GM12878 (cell line): ENCODE data around the gene APOH. TPM values are rescaled to one million over a fixed set of nuclear protein-coding genes. Genes with fewer than 3 reads are reported as not detected.

Experiments
- ATAC-seq: fragments of 200-7000 bp; cut with Tn5 transposase; 3 replicates; pipeline ENCODE4 v1.9.1; 2020; ENCODE audit warnings: mild to moderate bottlenecking, moderate library complexity
- BruUV-seq: library from RNA; stranded (reverse); fragments of 400-500 nt; replicated peaks from 2 replicates; lab custom pipeline; 2021; lab: Mats Ljungman, UMichigan
- CTCF ChIA-PET: fragments of 300-600 bp; sonication (Branson Sonifier 250); formaldehyde crosslinking; extraction: SDS; loops from one replicate; lab custom pipeline; 2021; ENCODE audit warnings: inconsistent platforms; lab: Yijun Ruan, JAX
- POLR2A ChIA-PET: fragments of 350-600 bp; formaldehyde crosslinking; extraction: SDS; loops from one replicate; lab custom pipeline; 2021; ENCODE audit warnings: inconsistent platforms; lab: Charles Lee
- RAD21 ChIA-PET: fragments of 300-600 bp; sonication (Branson Sonifier 250); formaldehyde crosslinking; loops from one replicate; lab custom pipeline; 2023; ENCODE audit warnings: antibody characterized with exemption; ENCODE audit not compliant: unreplicated experiment; lab: Charles Lee
- SMC1A ChIA-PET: fragments of 300-600 bp; sonication (Branson Sonifier 250); formaldehyde crosslinking; loops from one replicate; lab custom pipeline; 2023; ENCODE audit not compliant: unreplicated experiment, uncharacterized antibody; lab: Charles Lee
- DNase-seq: peaks from one replicate; pipeline ENCODE4 v3.0.0-alpha.2; 2011; ENCODE audit warnings: low read depth, low spot score
- FAIRE-seq: peaks from 3 replicates; lab custom pipeline; 2011; peaks lifted over from hg19 to GRCh38; lab: Jason Lieb, UNC
- H2AFZ ChIP-seq: 2 replicates; pipeline ENCODE4 v1.6.0; 2011; ENCODE audit warnings: low read depth, low read length, control low read depth; ENCODE audit not compliant: control insufficient read depth
- H3K27ac ChIP-seq: 2 replicates; pipeline ENCODE4 v1.5.1; 2011; ENCODE audit warnings: control low read depth; ENCODE audit not compliant: control insufficient read depth, insufficient read depth
- H3K27me3 ChIP-seq, 2 experiments: replicated peaks in 1 of 2; 2 replicates each; pipeline versions ENCODE4 v1.6.0 to v1.6.1; 2011; ENCODE audit warnings: low read length in 1 of 2; ENCODE audit not compliant: control insufficient read depth in 2 of 2, insufficient read depth in 2 of 2
- H3K36me3 ChIP-seq, 2 experiments: 2 replicates each; pipeline ENCODE4 v1.5.1; 2011; ENCODE audit warnings: low read length in 1 of 2; ENCODE audit not compliant: control insufficient read depth in 2 of 2, insufficient read depth in 2 of 2
- H3K4me1 ChIP-seq: 2 replicates; pipeline ENCODE4 v1.6.1; 2011; ENCODE audit warnings: mild to moderate bottlenecking, low read length, moderate library complexity, mixed read lengths; ENCODE audit not compliant: control insufficient read depth, insufficient read depth
- H3K4me2 ChIP-seq: 2 replicates; pipeline ENCODE4 v1.6.0; 2011; ENCODE audit warnings: control low read depth; ENCODE audit not compliant: control insufficient read depth, insufficient read depth
- H3K4me3 ChIP-seq: fragments of 200-600 bp; sonication (generic); 2 replicates; pipeline ENCODE4 v1.5.1; 2016
- H3K79me2 ChIP-seq: 2 replicates; pipeline ENCODE4 v1.6.0; 2011; ENCODE audit warnings: low read length; ENCODE audit not compliant: control insufficient read depth, insufficient read depth
- H3K9ac ChIP-seq: 2 replicates; pipeline ENCODE4 v1.8.0; 2011; ENCODE audit warnings: low read length, control low read depth, mixed read lengths; ENCODE audit not compliant: control insufficient read depth, insufficient read depth
- H3K9me3 ChIP-seq: replicated peaks from 3 replicates; pipeline ENCODE4 v1.5.1; 2011; ENCODE audit warnings: mild to moderate bottlenecking, low read length; ENCODE audit not compliant: control insufficient read depth, insufficient read depth
- H4K20me1 ChIP-seq: 2 replicates; pipeline ENCODE4 v1.6.0; 2011; ENCODE audit not compliant: control insufficient read depth, insufficient read depth
- BMI1 ChIP-seq: fragments of 450-650 bp; IDR thresholded peaks from 2 replicates; pipeline ENCODE4 v1.6.1; 2016; ENCODE audit warnings: mild to moderate bottlenecking, moderate library complexity, borderline replicate concordance
- DPF2 ChIP-seq: fragments of 450-650 bp; IDR thresholded peaks from 2 replicates; pipeline ENCODE4 v1.6.1; 2017; ENCODE audit warnings: mild to moderate bottlenecking
- ESRRA ChIP-seq: IDR thresholded peaks from 2 replicates; pipeline ENCODE4 v1.6.1; 2012; ENCODE audit warnings: mild to moderate bottlenecking, low read length, improper control_type of control experiment
- KDM1A ChIP-seq: fragments of 200-600 bp; sonication (generic); IDR thresholded peaks from 2 replicates; pipeline ENCODE4 v1.6.1; 2016; ENCODE audit warnings: borderline replicate concordance
- KLF5 ChIP-seq: fragments of 450-650 bp; IDR thresholded peaks from 2 replicates; pipeline ENCODE4 v1.6.1; 2014; ENCODE audit warnings: mild to moderate bottlenecking; ENCODE audit not compliant: partially characterized antibody
- MLLT1 ChIP-seq: fragments of 450-650 bp; IDR thresholded peaks from 2 replicates; pipeline ENCODE4 v1.6.1; 2016; ENCODE audit warnings: mild to moderate bottlenecking
- NR2C2 ChIP-seq: IDR thresholded peaks from 2 replicates; pipeline ENCODE4 v1.6.1; 2011; ENCODE audit warnings: borderline replicate concordance, low read depth; ENCODE audit not compliant: control insufficient read depth, insufficient read length
- RUNX3 ChIP-seq: IDR thresholded peaks from 2 replicates; pipeline ENCODE4 v1.6.1; 2012; ENCODE audit warnings: low read length, inconsistent platforms
- SUZ12 ChIP-seq: fragments of 200-600 bp; sonication (generic); IDR thresholded peaks from one replicate; pipeline ENCODE4 v1.6.1; 2018; ENCODE audit warnings: antibody characterized with exemption, mild to moderate bottlenecking; ENCODE audit not compliant: unreplicated experiment
- WRNIP1 ChIP-seq: IDR thresholded peaks from 2 replicates; pipeline ENCODE4 v1.6.1; 2011; ENCODE audit warnings: low read depth, low read length, improper control_type of control experiment, borderline replicate concordance
- YY1 ChIP-seq: IDR thresholded peaks from 2 replicates; pipeline ENCODE4 v1.6.1; 2011; ENCODE audit warnings: low read depth, mild to moderate bottlenecking, low read length
- ZBTB11 ChIP-seq: fragments of 450-650 bp; formaldehyde crosslinking; IDR thresholded peaks from 2 replicates; pipeline ENCODE4 v1.5.0; 2022; ENCODE audit warnings: mild to moderate bottlenecking, missing genetic modification characterization
- WGBS: methylation state at CpG from one replicate; pipeline ENCODE4 v1.1.6; 2016; ENCODE audit warnings: low lambda C conversion rate; ENCODE audit not compliant: insufficient replicate concordance, insufficient coverage; ENCODE audit errors: missing lambda C conversion rate; 5-methylcytosine and 5-hydroxymethylcytosine counted together
- in situ Hi-C: fragments of 300-500 bp; cut with MboI; formaldehyde crosslinking; loops from 9 replicates; pipeline ENCODE4 v1.14.3; 2018; ENCODE audit warnings: mixed read lengths
- intact Hi-C: fragments of 100-400 bp; cut with micrococcal nuclease; formaldehyde crosslinking; loops from one replicate; pipeline ENCODE4 v1.14.2; 2022; ENCODE audit not compliant: unreplicated experiment
- polyA plus RNA-seq, 11 experiments: library from polyadenylated mRNA; depleted of rRNA in 4 of 11; unstranded in 6 of 11; stranded (reverse) in 5 of 11; fragments of >200 nt; fragmentation: Nextera tagmentation in 4 of 11; fragmentation: Illumina TruSeq in 1 of 11; extraction: Ambion mirVana in 4 of 11; extraction: Trizol in 1 of 11; gene quantifications; 1 replicate in 1 of 11; 2 replicates in 10 of 11; pipeline versions ENCODE4 v1.2.1 to v1.2.3, GENCODE V29; 2011 to 2016; ENCODE audit warnings: inconsistent platforms in 2 of 11, missing spikeins in 2 of 11, low read depth in 1 of 11
- total RNA-seq, 4 experiments: library from RNA; depleted of rRNA in 3 of 4; stranded (reverse); fragments of >200 nt in 3 of 4; fragmentation: Illumina TruSeq in 1 of 4; extraction: Trizol in 1 of 4; gene quantifications; 2 replicates each; pipeline versions ENCODE4 v1.2.1 to v1.2.3, GENCODE V29; 2013 to 2021

Gene APOH
- total and polyA plus RNA-seq, 10 of the 15 experiments (the other 5 are each of a cell fraction or from before 2014, with no cell fraction given): 1.8 TPM; not detected in 9

- H3K79me2 ChIP-seq: no peaks in the 10 kb centered on the region
- WGBS: 1% methylated on average over 4 of the region's 4 CpGs
- ChIA-PET RAD21 (no interaction called here), CTCF (no interaction called here), POLR2A (no interaction called here), SMC1A (no interaction called here)
- DNase-seq (no peak), FAIRE-seq (no peak), ATAC-seq (no peak)
- intact Hi-C loops (no loop called here), in situ Hi-C loops (no loop called here)
- no peak for TF ChIP-seq SUZ12
- TF ChIP-seq MLLT1: no peak
- TF ChIP-seq DPF2: no peak
- no peaks in the 10 kb centered on the region for H3K4me1 ChIP-seq
- H4K20me1 ChIP-seq: no peaks in the 10 kb centered on the region
- H3K27ac ChIP-seq: no peak overlapping the region
- H3K36me3 ChIP-seq: no peaks in the 10 kb centered on the region
- no peak overlapping the region for H3K4me2 ChIP-seq
- 0 out of 4 replicates have a peak, but pooled peaks cover 0 to 2% of the 10 kb centered on the region in 2 experiments for H3K27me3 ChIP-seq
- H3K9ac ChIP-seq: no peak overlapping the region
- H2AFZ ChIP-seq: no peak overlapping the region
- no peak overlapping the region for H3K4me3 ChIP-seq
- H3K9me3 ChIP-seq: no peaks in the 10 kb centered on the region
- BruUV-seq: no TSS peak
Observed at GRCh38 chr17:66227212-66228045, 1.8 kb downstream of the APOH start.

GRCh38 chr17:66222798-66223350, 6.3 kb downstream of the APOH start:
- SMC1A ChIA-PET: no interaction called here
- ATAC-seq: no peak
- no peak overlapping the region for H3K4me3 ChIP-seq
- no peak for TF ChIP-seq NR2C2
- no peak for TF ChIP-seq DPF2
- TF ChIP-seq RUNX3: no peak
- TF ChIP-seq ZBTB11 (CRISPR knock-in tag): no peak
- TF ChIP-seq ESRRA: no peak
- no peak for TF ChIP-seq YY1
- no peak for TF ChIP-seq KDM1A
- no peak for TF ChIP-seq WRNIP1
- TF ChIP-seq BMI1: no peak
- TF ChIP-seq KLF5: no peak

More at GRCh38 chr17:66222798-66223350, 6.3 kb downstream of the APOH start:
- CTCF ChIA-PET: interaction anchor here (0.6 kb wide), 1 partner anchor 848 kb away, joined by 3 read pairs; no protein-coding TSS in a partner anchor
- intact Hi-C loops: no loop called here
- Histone ChIP-seq H3K4me2 (no peak overlapping the region), H4K20me1 (no peaks in the 10 kb centered on the region), H3K9ac (no peak overlapping the region), H2AFZ (no peak overlapping the region), H3K4me1 (no peaks in the 10 kb centered on the region), H3K27ac (no peak overlapping the region), H3K27me3 (0 out of 4 replicates have a peak, but pooled peaks cover 0 to 2% of the 10 kb centered on the region in 2 experiments), H3K36me3 (no peaks in the 10 kb centered on the region), H3K79me2 (no peaks in the 10 kb centered on the region), H3K9me3 (no peaks in the 10 kb centered on the region)
- no peak for FAIRE-seq
- POLR2A ChIA-PET: no interaction called here
- 18% methylated on average over 5 of the region's 5 CpGs for WGBS
- RAD21 ChIA-PET: no interaction called here
- no peak for DNase-seq
- BruUV-seq: no TSS peak
- in situ Hi-C loops: no loop called here
